HUES48 (cell line): ENCODE measurements around the gene HNMT.
"Not testable (repeated sequence)": the region's sequence is repeated elsewhere in the genome, so short reads cannot be mapped to it uniquely, and the experiment has no call there.

ENCODE experiments used
- H3K27ac ChIP-seq: one replicate; pipeline ENCODE4 v1.7.0; 2013; ENCODE audit warnings: low read depth, low read length, inconsistent platforms
- H3K27me3 ChIP-seq: 2 replicates; pipeline ENCODE4 v1.6.1; 2013; ENCODE audit warnings: mild to moderate bottlenecking, low read length; ENCODE audit not compliant: control insufficient read depth, insufficient read depth
- H3K36me3 ChIP-seq: 2 replicates; pipeline ENCODE4 v1.6.1; 2013; ENCODE audit warnings: low read length; ENCODE audit not compliant: control insufficient read depth, insufficient read depth
- H3K4me1 ChIP-seq: 2 replicates; pipeline ENCODE4 v1.6.1; 2013; ENCODE audit warnings: mild to moderate bottlenecking, low read length; ENCODE audit not compliant: control insufficient read depth, insufficient read depth
- H3K4me3 ChIP-seq: 2 replicates; pipeline ENCODE4 v1.5.1; 2013; ENCODE audit warnings: mild to moderate bottlenecking, low read depth, low read length
- H3K9ac ChIP-seq: 2 replicates; pipeline ENCODE4 v1.6.1; 2013; ENCODE audit warnings: mild to moderate bottlenecking, low read depth, low read length, moderate library complexity
- H3K9me3 ChIP-seq: 2 replicates; pipeline ENCODE4 v1.6.1; 2013; ENCODE audit warnings: low read length; ENCODE audit not compliant: control insufficient read depth, insufficient read depth

HNMT gene

GRCh38 chr2:137963535-137964065 lies 673 bp upstream of the HNMT start:
- H3K27ac ChIP-seq = peak overlapping the region; percentile 86
- peak overlapping the region; percentile 55; the same call in 1 of the 2 replicates for H3K4me3 ChIP-seq
- no peaks in the 10 kb centered on the region for H3K36me3 ChIP-seq
- no peaks in the 10 kb centered on the region for H3K9me3 ChIP-seq
- H3K9ac ChIP-seq = peak overlapping the region; percentile 49
- H3K27me3 ChIP-seq = no peaks in the 10 kb centered on the region
- peaks cover 19% of the 10 kb centered on the region for H3K4me1 ChIP-seq

GRCh38 chr2:137964859-137965459 lies 686 bp downstream of the HNMT start:
- Histone ChIP-seq H3K27ac (peak overlapping the region; percentile 86), H3K9ac (peak overlapping the region; percentile 49), H3K4me3 (peak overlapping the region; percentile 55), H3K4me1 (peaks cover 19% of the 10 kb centered on the region), H3K27me3 (no peaks in the 10 kb centered on the region), H3K9me3 (no peaks in the 10 kb centered on the region), H3K36me3 (no peaks in the 10 kb centered on the region)

- H3K27ac ChIP-seq = no peak overlapping the region
- H3K9me3 ChIP-seq = no peaks in the 10 kb centered on the region
- no peak overlapping the region for H3K4me3 ChIP-seq
- H3K27me3 ChIP-seq = no peaks in the 10 kb centered on the region
- no peaks in the 10 kb centered on the region for H3K36me3 ChIP-seq
- peaks cover 19% of the 10 kb centered on the region for H3K4me1 ChIP-seq
- H3K9ac ChIP-seq = no peak overlapping the region
Measured at GRCh38 chr2:137966043-137966442, 1.8 kb downstream of the HNMT start.

- no peaks in the 10 kb centered on the region for H3K36me3 ChIP-seq
- no peaks in the 10 kb centered on the region for H3K27me3 ChIP-seq
- peaks cover 19% of the 10 kb centered on the region for H3K4me1 ChIP-seq
- no peak overlapping the region for H3K4me3 ChIP-seq
- no peak overlapping the region for H3K9ac ChIP-seq
- H3K9me3 ChIP-seq = no peaks in the 10 kb centered on the region
- H3K27ac ChIP-seq = no peak overlapping the region
Measured at GRCh38 chr2:137967042-137967441, 2.8 kb downstream of the HNMT start.

- Histone ChIP-seq H3K27ac (no peak overlapping the region), H3K9me3 (no peaks in the 10 kb centered on the region), H3K9ac (no peak overlapping the region), H3K27me3 (no peaks in the 10 kb centered on the region), H3K4me3 (no peak overlapping the region), H3K4me1 (peaks cover 15% of the 10 kb centered on the region), H3K36me3 (no peaks in the 10 kb centered on the region)
Measured at GRCh38 chr2:137968477-137969417, 4.5 kb downstream of the HNMT start.

GRCh38 chr2:137969418-137969765 lies 5.1 kb downstream of the HNMT start:
- H3K9ac ChIP-seq = no peak overlapping the region
- H3K4me1 ChIP-seq = peaks cover 9% of the 10 kb centered on the region
- no peaks in the 10 kb centered on the region for H3K9me3 ChIP-seq
- H3K27ac ChIP-seq = no peak overlapping the region
- no peaks in the 10 kb centered on the region for H3K27me3 ChIP-seq
- no peaks in the 10 kb centered on the region for H3K36me3 ChIP-seq
- H3K4me3 ChIP-seq = no peak overlapping the region

- Histone ChIP-seq H3K4me3 (no peak overlapping the region), H3K9me3 (no peaks in the 10 kb centered on the region), H3K27ac (no peak overlapping the region), H3K27me3 (no peaks in the 10 kb centered on the region), H3K36me3 (no peaks in the 10 kb centered on the region), H3K4me1 (peaks cover 5% of the 10 kb centered on the region), H3K9ac (no peak overlapping the region)
Measured at GRCh38 chr2:137969876-137970275, 5.6 kb downstream of the HNMT start.

- H3K27ac ChIP-seq, H3K4me1 ChIP-seq, H3K27me3 ChIP-seq, H3K9ac ChIP-seq, H3K36me3 ChIP-seq, H3K9me3 ChIP-seq, H3K4me3 ChIP-seq: not testable (repeated sequence)
Measured at GRCh38 chr2:137971259-137971658, 7.0 kb downstream of the HNMT start.

GRCh38 chr2:137973280-137973679 lies 9.0 kb downstream of the HNMT start:
- H3K27me3 ChIP-seq = no peaks in the 10 kb centered on the region
- no peaks in the 10 kb centered on the region for H3K36me3 ChIP-seq
- H3K4me1 ChIP-seq = peaks cover 21% of the 10 kb centered on the region
- no peak overlapping the region for H3K4me3 ChIP-seq
- no peak overlapping the region for H3K27ac ChIP-seq
- H3K9me3 ChIP-seq = no peaks in the 10 kb centered on the region
- no peak overlapping the region for H3K9ac ChIP-seq

GRCh38 chr2:137975280-137976271 lies 11.3 kb downstream of the HNMT start:
- no peak overlapping the region for H3K4me3 ChIP-seq
- H3K27ac ChIP-seq = peak overlapping the region; percentile 20
- no peak overlapping the region for H3K9ac ChIP-seq
- H3K9me3 ChIP-seq = no peaks in the 10 kb centered on the region
- peaks cover 21% of the 10 kb centered on the region for H3K4me1 ChIP-seq
- no peaks in the 10 kb centered on the region for H3K27me3 ChIP-seq
- no peaks in the 10 kb centered on the region for H3K36me3 ChIP-seq
